Heart right ventricle (tissue), 16 donors: ENCODE data around the gene ZNF438. TPM values are rescaled to one million over a fixed set of nuclear protein-coding genes. Genes with fewer than 3 reads are reported as not detected.
"Not testable (repeated sequence)": the region's sequence is repeated elsewhere in the genome, so short reads cannot be mapped to it uniquely, and the experiment has no call there.

Experiments used
- ATAC-seq, 8 donors: fragments of 200-7000 bp; cut with Tn5 transposase; one replicate each; pipeline ENCODE4 v1.9.1; 2020; ENCODE audit warnings: mild to moderate bottlenecking in 8 of 8, moderate library complexity in 8 of 8, moderate number of reproducible peaks in 1 of 8
- DNase-seq, 2 donors: peaks; one replicate each; pipeline ENCODE4 v3.0.0-alpha.2; 2020
- H3K27ac ChIP-seq, 10 donors: fragments of 200-600 bp; sonication (generic) in 2 of 10; one replicate each; pipeline versions ENCODE4 v1.5.0 to v1.8.0; 2020 to 2022; ENCODE audit warnings: mild to moderate bottlenecking in 3 of 10
- H3K27me3 ChIP-seq, 7 donors: fragments of 200-600 bp; one replicate each; pipeline ENCODE4 v1.8.0; 2021 to 2022; ENCODE audit warnings: mild to moderate bottlenecking in 2 of 7
- H3K36me3 ChIP-seq, 9 donors: fragments of 200-600 bp; sonication (generic) in 1 of 9; one replicate each; pipeline versions ENCODE4 v1.5.0 to v1.8.0; 2020 to 2022; ENCODE audit warnings: mild to moderate bottlenecking in 2 of 9
- H3K4me1 ChIP-seq, 9 donors: fragments of 200-600 bp; sonication (generic) in 1 of 9; one replicate each; pipeline versions ENCODE4 v1.5.0 to v1.8.0; 2020 to 2022; ENCODE audit warnings: mild to moderate bottlenecking in 4 of 9
- H3K4me3 ChIP-seq, 10 donors: fragments of 200-600 bp; sonication (generic) in 2 of 10; one replicate each; pipeline versions ENCODE4 v1.5.0 to v1.8.0; 2020 to 2022; ENCODE audit warnings: mild to moderate bottlenecking in 7 of 10, moderate library complexity in 2 of 10
- H3K9me3 ChIP-seq, 11 donors: fragments of 200-600 bp in 10 of 11; sonication (generic) in 2 of 11; one replicate each; pipeline versions ENCODE4 v1.5.0 to v1.8.0; 2013 to 2022; ENCODE audit warnings: mild to moderate bottlenecking in 2 of 11, control low read depth in 1 of 11, moderate library complexity in 1 of 11
- CTCF ChIP-seq, 9 donors: fragments of 200-600 bp; sonication (generic) in 2 of 9; IDR thresholded peaks; one replicate each; pipeline versions ENCODE4 v1.5.0 to v1.8.0; 2021 to 2022; ENCODE audit warnings: antibody characterized with exemption in 9 of 9, mild to moderate bottlenecking in 5 of 9, moderate library complexity in 1 of 9
- WGBS, 2 donors: extraction: QIAGEN DNeasy Blood & Tissue Kit; methylation state at CpG; one replicate each; pipeline ENCODE4 v1.1.7; 2013; ENCODE audit warnings: inconsistent platforms in 1 of 2; 5-methylcytosine and 5-hydroxymethylcytosine counted together
- intact Hi-C, 10 donors: fragments of 100-400 bp; cut with DNase I; formaldehyde crosslinking; loops; one replicate each; pipeline versions ENCODE4 v1.11.1 to v1.14.2; 2022
- polyA plus RNA-seq, 2 donors: library from polyadenylated mRNA; stranded (reverse); fragments of 200-250 nt; gene quantifications; one replicate each; pipeline ENCODE4 v1.2.3, GENCODE V29; 2013
- total RNA-seq, 10 donors: library from RNA; stranded (reverse); fragmentation: NEBNext Ultra II Directional in 3 of 10; extraction: Animal tissue kit (Norgen Biotek cat#: 25700) in 3 of 10; gene quantifications; one replicate each; pipeline versions ENCODE4 v1.2.1 to v1.2.4, GENCODE V29; 2021 to 2023
- donor health status: Arrhythmogenic right ventricular cardiomyopathy.
- donor health status: ischemic (EF 13 %, LVEDD 7.1; RV severe dilation, severe dysfunction).
- donor health status: healthy with polysubstance abuse.
- donor health status: DM: no; HTN: yes; CAD: no.
- donor health status: DM: no; HTN: no; CAD: no.
- donor health status: ischemic (EF 25% LVEDD 6.9; RV normal size, moderate dysfunction).
- donor health status: ischemic (EF 25% LVEDD 5.7; RV mildly dilated, moderate dysfunction).
- donor health status: healthy.
- donor health status: DM: yes; HTN: yes; CAD: no.
- donor health status: Ischemic cardiomyopathy.
- donor health status: ischemic (EF 35%, LVEDD 5.7; RV mildly dilated, moderate dysfunction).
- donor health status: nonischemic (EF 11% LVEDD 7.7; RV severe dilation, severe dysfunction).
- donor health status: DM: yes; HTN: yes; CAD: no.
- donor health status: PGD.
- donor health status: ischemic (EF 29% LVEDD 5.4; RV normal size, mild dysfunction).
- donor health status: nonischemic (EF 23%, LVEDD 6.1; RV moderate dilation, normal function).

Gene ZNF438
- total and polyA plus RNA-seq, 12 donors: 7.8 to 21.1 (median 12.4) TPM

DNA sequence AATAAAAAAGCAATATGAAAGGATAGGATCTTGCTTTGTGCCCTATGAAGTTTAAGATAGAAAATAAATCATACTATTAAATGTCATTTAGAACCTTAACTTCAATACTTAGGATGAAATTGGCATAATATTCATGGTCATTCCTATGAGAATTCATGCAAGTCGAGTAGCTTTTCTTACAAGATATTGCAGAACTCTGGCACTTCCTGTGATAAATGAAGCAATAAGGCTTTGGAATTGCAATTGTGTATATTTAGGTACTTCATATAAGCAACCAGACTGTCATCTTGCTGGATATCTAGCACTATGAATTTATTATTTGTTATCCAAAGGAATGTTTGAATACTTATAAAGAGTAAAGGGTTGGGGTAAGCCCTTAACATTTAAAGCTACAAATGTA, 116.5 kb downstream of the ZNF438 start:
- H3K27ac ChIP-seq: no peak overlapping the region
- WGBS, 2 donors: 49 to 62% methylated on average over 1 of the region's 1 CpG
- H3K36me3 ChIP-seq: peaks cover 0 to 9% (median 0%) of the 10 kb centered on the region in 9 donors
- H3K4me3 ChIP-seq: no peak overlapping the region
- no peaks in the 10 kb centered on the region for H3K27me3 ChIP-seq
- DNase-seq (no peak), ATAC-seq (no peak)
- intact Hi-C loops: loop anchor here in 1 of 10 donors (10.0 kb wide), 1 partner anchor 110 kb away; no protein-coding TSS in a partner anchor
- H3K4me1 ChIP-seq: peaks cover 0 to 27% (median 18%) of the 10 kb centered on the region in 9 donors
- no peak for TF ChIP-seq CTCF (IDR thresholded peaks at IDR 0.05)
- no peaks in the 10 kb centered on the region for H3K9me3 ChIP-seq

- intact Hi-C loops: loop anchor here in 1 of 10 donors (10.0 kb wide), 1 partner anchor 113 kb away; no protein-coding TSS in a partner anchor
- DNase-seq (no peak), ATAC-seq (peak in 1 of 8 donors; percentile 28)
- TF ChIP-seq CTCF (IDR thresholded peaks at IDR 0.05): no peak
- Histone ChIP-seq H3K36me3 (peaks cover 0 to 37% (median 7%) of the 10 kb centered on the region in 9 donors), H3K4me1 (peaks cover 0 to 28% (median 18%) of the 10 kb centered on the region in 9 donors), H3K27me3 (no peaks in the 10 kb centered on the region), H3K9me3 (no peaks in the 10 kb centered on the region), H3K4me3 (no peak overlapping the region), H3K27ac (peak overlapping the region in 2 of 10 donors; percentile 13)
- WGBS, 2 donors: 50 to 57% methylated on average over 3 of the region's 3 CpGs
Observed at GRCh38 chr10:30911303-30911863, 120.3 kb downstream of the ZNF438 start.

- Histone ChIP-seq H3K27ac (no peak overlapping the region), H3K9me3 (no peaks in the 10 kb centered on the region), H3K4me1 (peaks cover 0 to 15% (median 0%) of the 10 kb centered on the region in 9 donors), H3K27me3 (no peaks in the 10 kb centered on the region), H3K4me3 (no peak overlapping the region), H3K36me3 (peaks cover 0 to 67% (median 5%) of the 10 kb centered on the region in 9 donors)
- DNase-seq (no peak), ATAC-seq (no peak)
- 87 to 91% methylated on average over 2 of the region's 2 CpGs for WGBS, 2 donors
- TF ChIP-seq CTCF (IDR thresholded peaks at IDR 0.05): no peak
- intact Hi-C loops: loop anchor here in 1 of 10 donors (5.0 kb wide), 1 partner anchor 1049 kb away; no protein-coding TSS in a partner anchor
Observed at GRCh38 chr10:30903397-30904138, 128.1 kb downstream of the ZNF438 start.

DNA sequence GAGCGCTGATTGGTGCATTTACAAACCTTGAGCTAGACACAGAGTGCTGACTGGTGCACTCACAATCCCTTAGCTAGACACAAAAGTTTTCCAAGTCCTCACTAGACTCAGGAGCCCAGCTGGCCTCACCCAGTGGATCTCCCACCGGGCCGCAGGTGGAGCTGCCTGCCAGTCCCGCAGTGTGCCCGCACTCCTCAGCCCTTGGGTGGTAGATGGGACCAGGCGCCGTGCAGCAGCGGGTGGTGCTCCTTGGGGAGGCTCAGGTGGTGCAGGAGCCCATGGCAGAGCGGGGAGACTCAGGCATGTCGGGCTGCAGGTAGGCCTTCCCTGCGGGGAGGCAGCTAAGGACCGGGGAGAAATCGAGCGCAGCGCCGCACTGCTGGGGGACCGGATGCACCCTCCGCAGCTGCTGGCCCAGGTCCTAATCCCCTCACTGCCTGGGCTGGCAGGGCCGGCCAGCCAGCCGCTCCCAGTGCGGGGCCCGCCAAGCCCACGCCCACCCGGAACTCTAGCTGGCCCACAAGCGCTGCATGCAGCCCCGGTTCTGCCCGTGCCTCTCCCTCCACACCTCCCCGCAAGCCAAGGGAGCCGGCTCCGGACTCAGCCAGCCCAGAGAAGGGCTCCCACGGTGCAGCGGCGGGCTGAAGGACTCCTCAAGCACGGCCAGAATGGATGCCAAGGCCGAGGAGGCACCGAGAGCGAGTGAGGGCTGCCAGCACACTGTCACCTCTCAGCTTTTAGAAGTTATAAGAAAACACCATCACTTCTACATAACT, 128.9 kb downstream of the ZNF438 start:
- TF ChIP-seq CTCF (IDR thresholded peaks at IDR 0.05): no peak
- ATAC-seq (peak in 1 of 8 donors; percentile 38), DNase-seq (no peak)
- no peaks in the 10 kb centered on the region for H3K9me3 ChIP-seq
- peaks cover 0 to 15% (median 0%) of the 10 kb centered on the region in 9 donors for H3K4me1 ChIP-seq
- 95% methylated on average over 34 to 37 of the region's 37 CpGs for WGBS, 2 donors
- no peak overlapping the region for H3K4me3 ChIP-seq
- intact Hi-C loops: loop anchor here in 1 of 10 donors (5.0 kb wide), 1 partner anchor 1049 kb away; no protein-coding TSS in a partner anchor
- no peaks in the 10 kb centered on the region for H3K27me3 ChIP-seq
- peaks cover 0 to 60% (median 3%) of the 10 kb centered on the region in 9 donors for H3K36me3 ChIP-seq
- H3K27ac ChIP-seq: no peak overlapping the region

- not testable (repeated sequence) for ATAC-seq, H3K27me3 ChIP-seq, H3K4me3 ChIP-seq, H3K27ac ChIP-seq, DNase-seq, H3K9me3 ChIP-seq
- WGBS, 2 donors: 98% methylated on average over 21 of the region's 21 CpGs
- Histone ChIP-seq H3K36me3 (peaks cover 0 to 47% (median 3%) of the 10 kb centered on the region in 9 donors), H3K4me1 (peaks cover 0 to 15% (median 0%) of the 10 kb centered on the region in 9 donors)
- intact Hi-C loops: loop anchor here in 1 of 10 donors (5.0 kb wide), 1 partner anchor 1051 kb away; no protein-coding TSS in a partner anchor
Observed at GRCh38 chr10:30901487-30901886, 130.2 kb downstream of the ZNF438 start.
